Adrenal gland (tissue), 5 donors: ENCODE data around the gene PIK3R1.

Source experiments
- POLR2A ChIP-seq, 2 donors: fragments of 450-650 bp; IDR thresholded peaks; one replicate each; pipeline ENCODE4 v1.6.1; 2017; ENCODE audit warnings: antibody characterized with exemption in 2 of 2, mild to moderate bottlenecking in 2 of 2, moderate library complexity in 1 of 2
- TF ChIP-seq, protein P1 (sequence below), 6 experiments: fragments of 450-650 bp in 4 of 6; fragments of 200-600 bp in 2 of 6; sonication (generic) in 1 of 6; IDR thresholded peaks; 1 replicate in 5 of 6; 2 replicates in 1 of 6; pipeline versions ENCODE4 v1.5.1 to v1.8.0; 2016 to 2021; ENCODE audit warnings: antibody characterized with exemption in 6 of 6, mild to moderate bottlenecking in 2 of 6, moderate library complexity in 1 of 6
- donor health status: DM: no; HTN: no; CAD: no.

GRCh38 chr5:68243251-68243650 lies 27.7 kb downstream of the PIK3R1 start:
- TF ChIP-seq POLR2A (IDR thresholded peaks at IDR 0.05) = no peak
- TF ChIP-seq, protein P1, sequence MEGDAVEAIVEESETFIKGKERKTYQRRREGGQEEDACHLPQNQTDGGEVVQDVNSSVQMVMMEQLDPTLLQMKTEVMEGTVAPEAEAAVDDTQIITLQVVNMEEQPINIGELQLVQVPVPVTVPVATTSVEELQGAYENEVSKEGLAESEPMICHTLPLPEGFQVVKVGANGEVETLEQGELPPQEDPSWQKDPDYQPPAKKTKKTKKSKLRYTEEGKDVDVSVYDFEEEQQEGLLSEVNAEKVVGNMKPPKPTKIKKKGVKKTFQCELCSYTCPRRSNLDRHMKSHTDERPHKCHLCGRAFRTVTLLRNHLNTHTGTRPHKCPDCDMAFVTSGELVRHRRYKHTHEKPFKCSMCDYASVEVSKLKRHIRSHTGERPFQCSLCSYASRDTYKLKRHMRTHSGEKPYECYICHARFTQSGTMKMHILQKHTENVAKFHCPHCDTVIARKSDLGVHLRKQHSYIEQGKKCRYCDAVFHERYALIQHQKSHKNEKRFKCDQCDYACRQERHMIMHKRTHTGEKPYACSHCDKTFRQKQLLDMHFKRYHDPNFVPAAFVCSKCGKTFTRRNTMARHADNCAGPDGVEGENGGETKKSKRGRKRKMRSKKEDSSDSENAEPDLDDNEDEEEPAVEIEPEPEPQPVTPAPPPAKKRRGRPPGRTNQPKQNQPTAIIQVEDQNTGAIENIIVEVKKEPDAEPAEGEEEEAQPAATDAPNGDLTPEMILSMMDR (IDR thresholded peaks at IDR 0.05) = no peak
